ENCODE data around the gene C1S. TPM values are rescaled to one million over a fixed set of nuclear protein-coding genes. Genes with fewer than 3 reads are reported as not detected.
"Not testable (repeated sequence)": the region's sequence is repeated elsewhere in the genome, so short reads cannot be mapped to it uniquely, and the experiment has no call there.

Gene C1S
- 0.64 and 0.78 TPM in 2 replicates for total RNA-seq
- 2.1 TPM for total RNA-seq (2013)
- 0.21 and 2.3 TPM in 2 replicates for polyA plus RNA-seq
- polyA minus RNA-seq, result 0.21 TPM in 1 of 2 replicates, not detected in the other

DNA sequence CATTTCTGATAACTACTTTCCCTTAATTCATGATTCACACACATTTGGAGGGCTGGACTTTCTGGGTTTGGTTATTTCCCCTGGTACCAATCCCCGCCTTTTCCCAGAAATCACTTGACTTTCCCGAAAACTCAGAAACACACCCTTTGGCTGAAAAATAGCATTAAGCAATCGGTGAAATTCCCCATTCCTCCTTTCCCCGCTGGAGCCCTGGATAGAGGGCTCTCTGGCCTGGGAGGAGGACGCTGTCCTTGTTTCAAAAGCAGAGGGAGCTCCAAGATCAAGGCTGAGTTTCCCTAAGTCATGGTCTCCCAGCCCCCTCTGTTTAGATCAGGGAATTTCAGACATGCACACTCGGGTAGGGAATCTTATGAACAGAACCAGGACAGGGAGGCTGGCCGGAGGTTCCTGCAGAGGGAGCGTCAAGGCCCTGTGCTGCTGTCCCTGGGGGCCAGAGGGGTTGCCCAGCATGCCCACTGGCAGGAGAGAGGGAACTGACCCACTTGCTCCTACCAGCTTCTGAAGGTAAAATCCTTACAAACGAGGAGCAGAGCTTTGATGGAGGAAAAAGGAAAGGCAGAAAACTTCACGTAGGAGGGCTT lies at the start of gene C1S:
C1S (plus strand) TSS at position 366 of the 602 bp plus-strand sequence. CDS start 1,195 bp downstream, outside the sequence.
- Histone ChIP-seq H3K9ac (ENCODE audit: low read length) (no peak within 1 kb of the TSS), H3K79me2 (ENCODE audit: control insufficient read depth, insufficient read depth, low read length) (no peaks in the 10 kb centered on the region), H4K20me1 (ENCODE audit: control insufficient read depth, insufficient read depth, low read length, poor library complexity, severe bottlenecking) (no peaks in the 10 kb centered on the region), H3K4me3 (ENCODE audit: control extremely low read depth in 1 of 5, extremely low read depth in 1 of 5, insufficient read depth in 1 of 5, low read depth in 2 of 5, low read length in 4 of 5) (no peak within 1 kb of the TSS), H3K9me3 (ENCODE audit: control extremely low read depth in 1 of 3, control insufficient read depth in 2 of 3, insufficient read depth in 1 of 3, low read length in 2 of 3) (no peaks in the 10 kb centered on the region), H3K27me3 (replicated peaks in 1 of 4; ENCODE audit: control extremely low read depth in 1 of 4, control insufficient read depth in 3 of 4, insufficient read depth in 4 of 4, low read length in 3 of 4) (peaks cover 0 to 11% (median 0%) of the 10 kb centered on the region in 4 experiments), H3K4me2 (replicated peaks; ENCODE audit: low read depth, low read length, poor library complexity, severe bottlenecking) (no peak within 1 kb of the TSS), H3K36me3 (replicated peaks in 1 of 2; ENCODE audit: control extremely low read depth in 1 of 2, control insufficient read depth in 1 of 2, extremely low read depth in 1 of 2, insufficient read depth in 2 of 2, low read length in 1 of 2) (no peaks in the 10 kb centered on the region), H2AFZ (ENCODE audit: insufficient read depth, low read depth, low read length, poor library complexity, severe bottlenecking) (no peak within 1 kb of the TSS), H3K27ac (ENCODE audit: low read length in 2 of 2) (no peak within 1 kb of the TSS), H3K4me1 (ENCODE audit: control insufficient read depth in 2 of 2, insufficient read depth in 2 of 2, low read length in 2 of 2) (no peaks in the 10 kb centered on the region)
- H3K9me3 Mint-ChIP-seq (ENCODE audit: insufficient read depth), result no peaks in the 10 kb centered on the region
- CTCF ChIA-PET, result no interaction called here
- TF ChIP-seq, protein P1, sequence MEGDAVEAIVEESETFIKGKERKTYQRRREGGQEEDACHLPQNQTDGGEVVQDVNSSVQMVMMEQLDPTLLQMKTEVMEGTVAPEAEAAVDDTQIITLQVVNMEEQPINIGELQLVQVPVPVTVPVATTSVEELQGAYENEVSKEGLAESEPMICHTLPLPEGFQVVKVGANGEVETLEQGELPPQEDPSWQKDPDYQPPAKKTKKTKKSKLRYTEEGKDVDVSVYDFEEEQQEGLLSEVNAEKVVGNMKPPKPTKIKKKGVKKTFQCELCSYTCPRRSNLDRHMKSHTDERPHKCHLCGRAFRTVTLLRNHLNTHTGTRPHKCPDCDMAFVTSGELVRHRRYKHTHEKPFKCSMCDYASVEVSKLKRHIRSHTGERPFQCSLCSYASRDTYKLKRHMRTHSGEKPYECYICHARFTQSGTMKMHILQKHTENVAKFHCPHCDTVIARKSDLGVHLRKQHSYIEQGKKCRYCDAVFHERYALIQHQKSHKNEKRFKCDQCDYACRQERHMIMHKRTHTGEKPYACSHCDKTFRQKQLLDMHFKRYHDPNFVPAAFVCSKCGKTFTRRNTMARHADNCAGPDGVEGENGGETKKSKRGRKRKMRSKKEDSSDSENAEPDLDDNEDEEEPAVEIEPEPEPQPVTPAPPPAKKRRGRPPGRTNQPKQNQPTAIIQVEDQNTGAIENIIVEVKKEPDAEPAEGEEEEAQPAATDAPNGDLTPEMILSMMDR (IDR thresholded peaks at IDR 0.05), result no peak
- no peak for TF ChIP-seq EZH2 (IDR thresholded peaks at IDR 0.05; ENCODE audit: borderline replicate concordance, insufficient read depth, low read depth, low read length, poor library complexity, severe bottlenecking)
- ATAC-seq (ENCODE audit: low read depth) (no peak), DNase-seq (no peak)
- intact Hi-C loops (cut with micrococcal nuclease), result no loop called here
- POLR2A ChIA-PET, result no interaction called here
- no peaks in the 10 kb centered on the region for H3K4me1 Mint-ChIP-seq
- 78% methylated on average over 7 of the region's 10 CpGs for WGBS (ENCODE audit: insufficient coverage)
- no peak within 1 kb of the TSS for H3K4me3 Mint-ChIP-seq
- H3K27ac Mint-ChIP-seq, result no peak within 1 kb of the TSS
- H3K27me3 Mint-ChIP-seq, result peaks cover 43% of the 10 kb centered on the region

DNA sequence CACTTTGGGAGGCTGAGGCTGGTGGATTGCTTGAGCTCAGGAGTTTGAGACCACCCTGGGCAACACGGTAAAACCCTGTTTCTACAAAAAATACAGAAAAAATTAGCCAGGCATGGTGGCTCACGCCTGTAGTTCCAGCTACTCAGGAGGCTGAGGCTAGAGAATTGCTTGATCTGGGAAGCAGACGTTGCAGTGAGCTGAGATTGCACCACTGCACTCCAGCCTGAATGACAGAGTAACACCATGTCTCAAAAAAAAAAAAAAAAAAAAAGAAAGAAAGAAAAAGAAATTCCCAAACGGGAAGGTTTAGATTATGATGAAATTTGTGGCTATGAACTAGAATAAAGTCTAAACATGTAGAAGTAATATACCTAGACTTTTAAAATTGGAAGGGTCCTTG lies 49.1 kb upstream of the C1S start:
- H3K9me3 Mint-ChIP-seq (ENCODE audit: insufficient read depth); H3K4me3 Mint-ChIP-seq; H3K27ac Mint-ChIP-seq; H3K4me1 Mint-ChIP-seq; H3K27me3 ChIP-seq (replicated peaks in 1 of 4; ENCODE audit: control extremely low read depth in 1 of 4, control insufficient read depth in 3 of 4, insufficient read depth in 4 of 4, low read length in 3 of 4); H3K4me3 ChIP-seq (ENCODE audit: control extremely low read depth in 1 of 5, extremely low read depth in 1 of 5, insufficient read depth in 1 of 5, low read depth in 2 of 5, low read length in 4 of 5); DNase-seq; H3K27me3 Mint-ChIP-seq; H3K4me2 ChIP-seq (replicated peaks; ENCODE audit: low read depth, low read length, poor library complexity, severe bottlenecking); H2AFZ ChIP-seq (ENCODE audit: insufficient read depth, low read depth, low read length, poor library complexity, severe bottlenecking); H3K9me3 ChIP-seq (ENCODE audit: control extremely low read depth in 1 of 3, control insufficient read depth in 2 of 3, insufficient read depth in 1 of 3, low read length in 2 of 3); H4K20me1 ChIP-seq (ENCODE audit: control insufficient read depth, insufficient read depth, low read length, poor library complexity, severe bottlenecking); H3K27ac ChIP-seq (ENCODE audit: low read length in 2 of 2); intact Hi-C loops (cut with micrococcal nuclease); H3K4me1 ChIP-seq (ENCODE audit: control insufficient read depth in 2 of 2, insufficient read depth in 2 of 2, low read length in 2 of 2); H3K9ac ChIP-seq (ENCODE audit: low read length); ATAC-seq (ENCODE audit: low read depth): not testable (repeated sequence)
- peaks cover 60% of the 10 kb centered on the region for H3K79me2 ChIP-seq (ENCODE audit: control insufficient read depth, insufficient read depth, low read length)
- ChIA-PET CTCF (interaction anchor here (0.6 to 1.8 kb wide), 4 partner anchors 10 to 120 kb away, joined by 3 to 4 read pairs (median 4); no protein-coding TSS in a partner anchor), POLR2A (interaction anchor here (0.8 kb wide), 1 partner anchor 19 kb away, joined by 6 read pairs; no protein-coding TSS in a partner anchor)
- no CpG with 5 or more reads among the region's 4 CpGs for WGBS (ENCODE audit: insufficient coverage)
- H3K36me3 ChIP-seq (replicated peaks in 1 of 2; ENCODE audit: control extremely low read depth in 1 of 2, control insufficient read depth in 1 of 2, extremely low read depth in 1 of 2, insufficient read depth in 2 of 2, low read length in 1 of 2), result peaks cover 0 to 15% of the 10 kb centered on the region in 2 experiments
